GM18519 (cell line): ENCODE data around the gene SYNJ2BP.

Source experiments
- ATAC-seq: cut with Tn5 transposase; IDR thresholded peaks from one replicate; pipeline ENCODE4 v1.9.1; 2021; ENCODE audit warnings: mild to moderate bottlenecking, moderate library complexity; ENCODE audit not compliant: unreplicated experiment, low FRiP score

Gene SYNJ2BP

DNA sequence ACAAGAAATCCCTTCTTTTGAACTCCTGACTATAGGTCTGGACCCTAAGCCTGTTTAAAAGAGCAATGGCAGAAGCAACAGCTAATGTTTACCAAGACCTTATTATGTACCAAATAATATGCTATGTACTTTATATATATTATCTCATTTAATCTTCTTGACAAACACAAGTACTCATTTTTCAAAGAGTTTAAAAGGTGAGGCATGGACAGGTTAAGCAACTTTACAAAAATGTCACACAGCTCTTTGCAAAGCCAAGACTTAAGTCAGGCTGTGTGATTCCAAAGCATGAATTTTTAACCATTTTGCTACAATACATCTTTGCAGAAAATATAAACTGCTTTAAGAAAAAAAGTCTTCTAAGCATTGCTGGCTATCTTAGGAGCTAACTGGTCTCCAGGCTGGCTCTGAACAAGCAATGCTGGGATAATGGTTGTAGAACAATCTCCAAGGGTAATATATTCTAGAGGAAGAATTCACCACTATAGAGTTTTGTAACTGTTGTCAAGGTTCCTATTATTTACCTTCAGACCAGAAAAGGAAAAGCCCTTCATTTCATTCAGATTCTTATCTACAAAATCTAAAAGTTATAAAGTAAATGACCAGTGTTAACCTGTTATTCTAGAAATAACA, 22.1 kb downstream of the SYNJ2BP start:
- ATAC-seq, result no peak

DNA sequence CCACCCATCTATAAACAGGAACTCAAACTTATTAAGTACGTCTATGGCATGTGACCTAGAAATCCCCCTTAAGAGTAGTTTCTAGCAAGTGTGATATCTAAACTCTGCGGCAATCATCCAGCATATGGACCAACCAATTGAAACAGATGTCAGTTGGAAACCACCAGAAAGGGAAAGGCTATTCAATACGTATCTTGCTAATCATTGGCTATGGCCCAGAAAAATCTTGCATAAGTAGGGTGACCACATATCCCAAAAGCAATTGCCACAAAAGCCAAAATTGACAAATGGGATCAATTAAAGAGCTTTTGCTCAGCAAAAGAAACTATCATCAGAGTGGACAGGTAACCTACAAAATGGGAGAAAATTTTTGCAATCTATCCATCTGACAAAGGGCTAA, 24.2 kb downstream of the SYNJ2BP start:
- ATAC-seq, result no peak

DNA sequence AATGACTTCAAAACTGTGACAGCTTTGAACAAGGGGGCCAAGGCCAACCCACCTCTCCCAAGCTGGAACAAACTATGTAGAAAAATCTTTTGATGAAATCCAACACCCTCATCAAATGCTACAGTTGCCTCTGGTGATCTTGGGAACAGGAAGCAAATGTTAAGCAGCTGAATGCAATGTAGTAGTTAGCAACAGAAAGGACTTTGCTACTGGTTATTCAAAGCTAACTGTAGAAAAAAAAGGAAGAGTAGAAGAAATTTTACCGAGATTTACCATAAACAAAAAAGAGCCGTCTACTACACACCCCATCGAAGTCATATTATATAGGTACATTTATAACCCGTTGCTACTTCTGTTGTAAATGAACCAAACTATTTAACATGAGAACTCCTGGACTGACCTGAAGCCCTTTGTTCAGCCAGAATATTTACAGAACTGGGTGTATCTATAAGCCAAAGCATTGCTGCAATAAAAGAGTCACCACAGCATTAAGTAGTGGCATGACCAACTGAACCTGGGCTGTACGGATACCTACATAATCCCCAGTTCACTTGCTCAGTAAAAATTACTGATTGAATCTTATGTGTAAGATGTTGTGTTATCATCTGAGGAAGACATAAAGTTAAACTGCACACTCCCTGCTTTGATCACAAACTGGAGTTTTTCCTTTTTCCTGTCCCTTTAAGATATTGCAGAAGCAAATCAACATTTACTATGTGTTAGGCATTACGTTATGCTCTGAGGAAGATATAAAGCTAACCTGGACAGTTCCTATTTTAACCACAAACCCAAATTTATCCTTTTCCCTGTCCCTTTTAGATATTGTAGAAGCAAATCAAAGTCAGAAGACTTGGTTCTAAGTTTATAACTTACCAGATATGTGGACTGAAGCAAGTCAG, 25.1 kb downstream of the SYNJ2BP start:
- ATAC-seq, result no peak

DNA sequence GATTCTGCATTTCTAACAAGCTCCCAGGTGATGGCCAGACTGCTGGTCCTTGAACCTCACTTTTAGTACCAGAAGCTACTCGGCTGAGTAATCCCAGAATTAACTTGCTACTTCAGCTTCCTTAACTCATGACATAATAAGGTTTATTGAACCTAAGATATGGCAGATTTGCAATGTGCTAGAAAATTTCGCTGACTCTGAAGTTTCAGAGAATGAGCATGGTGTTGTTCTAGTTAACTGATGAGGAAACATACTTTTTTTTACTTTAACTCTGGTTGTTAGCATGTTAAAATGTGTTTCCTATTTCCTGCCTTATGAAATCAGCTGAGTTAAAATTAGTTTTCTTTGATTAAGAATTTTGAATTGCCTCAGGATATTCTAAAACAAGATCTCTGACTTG, 34.4 kb downstream of the SYNJ2BP start:
- ATAC-seq, result no peak

DNA sequence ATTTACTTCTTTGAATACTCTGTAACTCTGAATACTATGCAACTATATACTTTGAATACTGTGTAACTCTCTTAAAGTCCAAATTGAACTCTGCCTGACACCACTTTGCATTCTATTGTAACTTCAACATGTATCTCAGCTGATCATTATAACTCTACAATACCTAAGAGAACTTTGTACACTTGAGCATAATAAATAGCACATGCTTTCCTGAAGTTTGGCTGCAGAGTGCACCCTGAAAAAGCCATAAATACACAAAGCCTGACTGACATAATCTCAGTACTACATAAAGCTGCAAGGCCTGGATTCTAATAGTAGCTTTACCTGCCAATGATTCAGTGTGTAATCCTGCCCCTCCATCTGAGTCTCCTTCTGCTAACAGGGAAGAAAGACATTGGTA, 36.1 kb downstream of the SYNJ2BP start:
- no peak for ATAC-seq

DNA sequence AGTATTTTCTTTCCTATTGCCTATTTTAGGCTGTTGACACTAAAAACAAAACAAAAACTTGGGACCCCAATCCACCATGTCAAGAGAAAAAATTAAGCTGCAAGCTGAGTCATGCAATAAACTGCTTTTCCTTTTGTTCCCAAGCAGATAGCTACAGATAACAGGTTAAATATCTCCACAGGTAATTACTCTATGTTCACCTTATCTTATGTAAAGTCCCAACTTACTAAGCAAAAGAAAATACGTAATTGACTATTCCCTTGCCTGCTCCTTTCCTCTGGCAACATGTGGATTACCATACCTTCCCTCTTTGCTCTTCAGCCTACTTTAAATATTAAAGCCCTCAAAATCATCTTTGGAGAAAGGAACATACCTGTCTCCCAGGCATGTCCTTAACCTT, 38.2 kb downstream of the SYNJ2BP start:
- ATAC-seq, result no peak
